Measurements from ENCODE around the gene LAPTM5. TPM values are rescaled to one million over a fixed set of nuclear protein-coding genes. Genes with fewer than 3 reads are reported as not detected.
A peak's percentile ranks its signal among the peaks of the same experiment; 100 is the strongest.

LAPTM5 gene
- total and polyA plus RNA-seq, 10 of the 15 experiments (the other 5 are each of a cell fraction or from before 2014, with no cell fraction given): 24.1 to 1,034 (median 687) TPM

GRCh38 chr1:30718091-30718635, 39.4 kb downstream of the LAPTM5 start:
- TF ChIP-seq EGR1 (IDR thresholded peaks at IDR 0.05; ENCODE audit: borderline replicate concordance in 1 of 2, low read depth in 2 of 2, low read length in 2 of 2): 0 out of 3 replicates have a peak, but pooled peaks of 1 of the 2 experiments have one; percentile 5
- TF ChIP-seq SP1 (IDR thresholded peaks at IDR 0.05; ENCODE audit: low read depth, low read length): peak; percentile 62
- no peak for TF ChIP-seq EED (IDR thresholded peaks at IDR 0.05; ENCODE audit: low read depth)
- peak; percentile 2 for TF ChIP-seq PBX3 (IDR thresholded peaks at IDR 0.05; ENCODE audit: insufficient replicate concordance, low read depth, low read length)
- TF ChIP-seq USF2 (IDR thresholded peaks at IDR 0.05; ENCODE audit: borderline replicate concordance, low read depth, low read length): no peak
- TF ChIP-seq HDGF (IDR thresholded peaks at IDR 0.05): peak; percentile 90
- peak; percentile 31; the same call in 1 of the 2 replicates for TF ChIP-seq PKNOX1 (IDR thresholded peaks at IDR 0.05)
- CTCF ChIA-PET: interaction anchor here (0.6 to 4.9 kb wide), 20 partner anchors 12 to 211 kb away, joined by 3 to 516 read pairs (median 18); partner anchors contain the start of gene LAPTM5
- peaks cover 18% of the 10 kb centered on the region for H3K4me1 ChIP-seq (ENCODE audit: control insufficient read depth, insufficient read depth, low read length)
- no peaks in the 10 kb centered on the region for H3K36me3 ChIP-seq (ENCODE audit: control insufficient read depth in 2 of 2, insufficient read depth in 2 of 2, low read length in 1 of 2)
- peak overlapping the region; percentile 46; the same call in 1 of the 2 replicates for H2AFZ ChIP-seq (ENCODE audit: control insufficient read depth, low read depth, low read length)
- H3K27ac ChIP-seq (ENCODE audit: control insufficient read depth, insufficient read depth): no peak overlapping the region
- SMC1A ChIA-PET (ENCODE audit: uncharacterized antibody, unreplicated experiment): interaction anchor here (0.7 to 21.5 kb wide), 12 partner anchors 10 to 194 kb away, joined by 3 to 556 read pairs (median 10); partner anchors contain the start of gene LAPTM5
- peaks cover 7% of the 10 kb centered on the region; the same call in 2 of the 3 replicates for H3K9me3 ChIP-seq (replicated peaks; ENCODE audit: control insufficient read depth, insufficient read depth, low read length)
- no peak overlapping the region for H3K9ac ChIP-seq (ENCODE audit: control insufficient read depth, insufficient read depth, low read length)
- in situ Hi-C loops (cut with MboI): loop anchor here (5.0 kb wide), 1 partner anchor 194 kb away; no protein-coding TSS in a partner anchor
- POLR2A ChIA-PET: interaction anchor here (0.6 to 4.4 kb wide), 16 partner anchors 9 to 347 kb away, joined by 3 to 79 read pairs (median 6); no protein-coding TSS in a partner anchor
- intact Hi-C loops (cut with micrococcal nuclease; ENCODE audit: unreplicated experiment): loop anchor here (2.0 kb wide), 1 partner anchor 211 kb away; no protein-coding TSS in a partner anchor
- peak overlapping the region; percentile 76 for H3K4me2 ChIP-seq (ENCODE audit: control insufficient read depth, insufficient read depth)
- DNase-seq (ENCODE audit: low read depth, low spot score) (peak; percentile 76), ATAC-seq (peak; percentile 93), FAIRE-seq (peak; percentile 93)
- peak overlapping the region; percentile 68; the same call in 1 of the 2 replicates for H3K4me3 ChIP-seq
- H3K27me3 ChIP-seq (replicated peaks in 1 of 2; ENCODE audit: control insufficient read depth in 2 of 2, insufficient read depth in 2 of 2, low read length in 1 of 2): no peaks in the 10 kb centered on the region
- BruUV-seq (replicated peaks): no TSS peak
- H4K20me1 ChIP-seq (ENCODE audit: control insufficient read depth, insufficient read depth): no peaks in the 10 kb centered on the region
- RAD21 ChIA-PET (ENCODE audit: unreplicated experiment): interaction anchor here (0.7 to 15.6 kb wide), 18 partner anchors 10 to 1933 kb away, joined by 3 to 538 read pairs (median 10); partner anchors contain the start of gene LAPTM5
- peaks cover 5% of the 10 kb centered on the region for H3K79me2 ChIP-seq (ENCODE audit: control insufficient read depth, insufficient read depth, low read length)
- 1% methylated on average over 22 of the region's 50 CpGs for WGBS (ENCODE audit: insufficient coverage, insufficient replicate concordance, low lambda C conversion rate, missing lambda C conversion rate)

Measured in GM12878 (cell line).